H1 (cell line): ENCODE measurements around the gene DTNB.

ENCODE experiments used
- BRCA1 ChIP-seq: IDR thresholded peaks from 2 replicates; pipeline ENCODE4 v1.6.1; 2012; ENCODE audit warnings: low read depth, low read length, improper control_type of control experiment
- MAX ChIP-seq: IDR thresholded peaks from 2 replicates; pipeline ENCODE4 v1.6.1; 2012; ENCODE audit warnings: inconsistent platforms
- RBBP5 ChIP-seq: IDR thresholded peaks from 2 replicates; pipeline ENCODE4 v1.7.1; 2012; ENCODE audit warnings: low read depth, mild to moderate bottlenecking, inconsistent platforms, low read length, moderate library complexity, borderline replicate concordance
- SIN3A ChIP-seq, 2 experiments: IDR thresholded peaks in 1 of 2; conservative IDR thresholded peaks in 1 of 2; 2 replicates each; pipeline ENCODE4 v1.6.1; 2011 to 2012; ENCODE audit warnings: low read length in 2 of 2, improper control_type of control experiment in 1 of 2, low read depth in 1 of 2, mild to moderate bottlenecking in 1 of 2

DNA sequence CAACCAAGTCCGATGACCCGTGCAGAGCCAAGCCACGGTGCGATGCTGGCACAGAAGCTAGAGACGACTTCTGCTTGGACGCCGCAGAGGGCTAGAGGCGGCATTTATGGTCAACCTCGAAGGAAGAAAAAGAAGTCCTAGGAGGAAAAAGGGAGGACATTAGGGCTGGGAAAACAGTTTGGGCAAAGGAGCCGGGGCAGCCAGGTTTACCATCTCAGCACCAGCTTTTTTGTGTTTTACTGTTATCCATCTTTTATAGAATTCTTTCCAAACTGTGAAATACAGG, 643 bp upstream of the DTNB start:
- TF ChIP-seq RBBP5: no peak
- no peak for TF ChIP-seq BRCA1
- TF ChIP-seq MAX: no peak
- no peak for TF ChIP-seq SIN3A (conservative IDR thresholded peaks at IDR 0.05 in 1 of 2, IDR thresholded peaks at IDR 0.05 in 1 of 2; ENCODE audit: low read depth in 1 of 2, low read length in 2 of 2)
